IPS-11a (cell line): Measurements from ENCODE around the gene MVK.

Experiments used
- H3K4me3 ChIP-seq: one replicate; pipeline ENCODE4 v1.5.1; 2013; ENCODE audit warnings: low read depth, low read length, control low read depth

The MVK gene

GRCh38 chr12:109573029-109573913 is at the start of gene MVK, which contains the start of gene MMAB:
MVK (plus strand) TSS chr12:109573794; CDS start chr12:109574823, 1,029 bp downstream.
MMAB (minus strand) TSS chr12:109573504; CDS start chr12:109573480, 24 bp downstream.
- H3K4me3 ChIP-seq, result peak within 1 kb of the TSS; percentile 75

GRCh38 chr12:109524466-109525278 is 48.9 kb upstream of the MVK start:
- no peak overlapping the region for H3K4me3 ChIP-seq

- no peak overlapping the region for H3K4me3 ChIP-seq
These were observed 48.4 kb upstream of the MVK start for GRCh38 chr12:109525279-109525585.

- H3K4me3 ChIP-seq, result no peak overlapping the region
These were observed 46.0 kb upstream of the MVK start for GRCh38 chr12:109527489-109528123.

- H3K4me3 ChIP-seq, result no peak overlapping the region
These were observed 43.6 kb upstream of the MVK start for GRCh38 chr12:109529691-109530640.

GRCh38 chr12:109531411-109531810 is 42.2 kb upstream of the MVK start:
- H3K4me3 ChIP-seq, result no peak overlapping the region

- no peak overlapping the region for H3K4me3 ChIP-seq
These were observed 40.7 kb upstream of the MVK start for GRCh38 chr12:109532721-109533486.

GRCh38 chr12:109533487-109533740 is 40.2 kb upstream of the MVK start:
- H3K4me3 ChIP-seq, result no peak overlapping the region

GRCh38 chr12:109534456-109534855 is 39.1 kb upstream of the MVK start:
- no peak overlapping the region for H3K4me3 ChIP-seq

GRCh38 chr12:109535231-109535862 is 38.2 kb upstream of the MVK start:
- no peak overlapping the region for H3K4me3 ChIP-seq

- H3K4me3 ChIP-seq, result no peak overlapping the region
These were observed 37.7 kb upstream of the MVK start for GRCh38 chr12:109535863-109536250.

GRCh38 chr12:109537136-109537535 is 36.5 kb upstream of the MVK start:
- H3K4me3 ChIP-seq, result no peak overlapping the region

- no peak overlapping the region for H3K4me3 ChIP-seq
These were observed 35.3 kb upstream of the MVK start for GRCh38 chr12:109538191-109538863.

- no peak overlapping the region for H3K4me3 ChIP-seq
These were observed 34.1 kb upstream of the MVK start for GRCh38 chr12:109539508-109539907.

GRCh38 chr12:109540526-109541412 is 32.8 kb upstream of the MVK start:
- H3K4me3 ChIP-seq, result no peak overlapping the region

GRCh38 chr12:109541413-109541726 is 32.2 kb upstream of the MVK start:
- H3K4me3 ChIP-seq, result no peak overlapping the region

- H3K4me3 ChIP-seq, result no peak overlapping the region
These were observed 31.6 kb upstream of the MVK start for GRCh38 chr12:109542014-109542413.

GRCh38 chr12:109542876-109543275 is 30.7 kb upstream of the MVK start:
- H3K4me3 ChIP-seq, result no peak overlapping the region
